SK-N-SH (cell line): ENCODE data around the gene FIGN.

Experiments used
- JUND ChIP-seq: IDR thresholded peaks from 2 replicates; pipeline ENCODE4 v1.4.0; 2012
- POLR2AphosphoS5 ChIP-seq: IDR thresholded peaks from 2 replicates; pipeline ENCODE4 v1.6.1; 2012; ENCODE audit warnings: low read depth, low read length
- TEAD4 ChIP-seq: IDR thresholded peaks from 2 replicates; pipeline ENCODE4 v1.4.0; 2012; ENCODE audit warnings: mild to moderate bottlenecking, borderline replicate concordance; ENCODE audit not compliant: insufficient read depth
- YY1 ChIP-seq: IDR thresholded peaks from 2 replicates; pipeline ENCODE4 v1.4.0; 2012; ENCODE audit warnings: low read depth, mild to moderate bottlenecking
- TF ChIP-seq, protein P1 (sequence below): fragments of 200-600 bp; sonication (generic); IDR thresholded peaks from 2 replicates; pipeline ENCODE4 v1.6.1; 2017; ENCODE audit warnings: antibody characterized with exemption, mild to moderate bottlenecking, moderate library complexity

DNA sequence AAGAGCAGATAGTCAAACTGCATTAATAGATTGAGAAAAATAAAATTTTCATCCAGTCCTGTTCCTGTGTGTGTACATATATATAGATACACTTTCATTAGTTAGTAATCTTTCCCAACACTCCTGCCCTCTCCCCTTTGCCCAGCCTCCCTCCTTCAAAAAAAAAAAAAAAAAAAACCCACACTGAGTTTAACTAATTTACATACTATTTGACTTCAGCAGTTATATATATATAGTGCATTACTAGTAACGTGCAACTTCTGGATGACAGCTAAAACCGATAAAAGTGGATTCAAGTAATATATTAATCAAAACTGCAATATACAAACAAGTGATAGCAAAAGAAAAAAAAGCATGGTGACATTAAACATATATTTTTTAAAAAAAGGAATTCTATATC lies 1.4 kb downstream of the FIGN start:
- TF ChIP-seq, protein P1, sequence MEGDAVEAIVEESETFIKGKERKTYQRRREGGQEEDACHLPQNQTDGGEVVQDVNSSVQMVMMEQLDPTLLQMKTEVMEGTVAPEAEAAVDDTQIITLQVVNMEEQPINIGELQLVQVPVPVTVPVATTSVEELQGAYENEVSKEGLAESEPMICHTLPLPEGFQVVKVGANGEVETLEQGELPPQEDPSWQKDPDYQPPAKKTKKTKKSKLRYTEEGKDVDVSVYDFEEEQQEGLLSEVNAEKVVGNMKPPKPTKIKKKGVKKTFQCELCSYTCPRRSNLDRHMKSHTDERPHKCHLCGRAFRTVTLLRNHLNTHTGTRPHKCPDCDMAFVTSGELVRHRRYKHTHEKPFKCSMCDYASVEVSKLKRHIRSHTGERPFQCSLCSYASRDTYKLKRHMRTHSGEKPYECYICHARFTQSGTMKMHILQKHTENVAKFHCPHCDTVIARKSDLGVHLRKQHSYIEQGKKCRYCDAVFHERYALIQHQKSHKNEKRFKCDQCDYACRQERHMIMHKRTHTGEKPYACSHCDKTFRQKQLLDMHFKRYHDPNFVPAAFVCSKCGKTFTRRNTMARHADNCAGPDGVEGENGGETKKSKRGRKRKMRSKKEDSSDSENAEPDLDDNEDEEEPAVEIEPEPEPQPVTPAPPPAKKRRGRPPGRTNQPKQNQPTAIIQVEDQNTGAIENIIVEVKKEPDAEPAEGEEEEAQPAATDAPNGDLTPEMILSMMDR = no peak
- TF ChIP-seq POLR2AphosphoS5 (no peak), TEAD4 (no peak), JUND (no peak), YY1 (no peak)
